Tibial nerve (tissue), 4 donors: ENCODE results near the gene ID3. TPM values are rescaled to one million over a fixed set of nuclear protein-coding genes. Genes with fewer than 3 reads are reported as not detected.

Experiments
- DNase-seq, 2 donors: peaks; one replicate each; pipeline ENCODE4 v3.0.0-alpha.2; 2019; ENCODE audit warnings: low spot score in 2 of 2
- H3K27ac ChIP-seq, 4 donors: fragments of 200-600 bp; sonication (generic) in 3 of 4; one replicate each; pipeline ENCODE4 v1.5.1; 2017 to 2019; ENCODE audit warnings: mild to moderate bottlenecking in 1 of 4
- H3K27me3 ChIP-seq, 2 donors: fragments of 200-600 bp; sonication (generic) in 1 of 2; one replicate each; pipeline versions ENCODE4 v1.5.1 to v1.6.0; 2017 to 2019
- H3K36me3 ChIP-seq, 3 donors: fragments of 200-600 bp; sonication (generic); one replicate each; pipeline ENCODE4 v1.5.1; 2018 to 2019
- H3K4me1 ChIP-seq, 4 donors: fragments of 200-600 bp; sonication (generic) in 3 of 4; one replicate each; pipeline ENCODE4 v1.5.1; 2017 to 2019
- H3K4me3 ChIP-seq, 4 donors: fragments of 200-600 bp; sonication (generic) in 3 of 4; one replicate each; pipeline ENCODE4 v1.5.1; 2017 to 2019; ENCODE audit warnings: mild to moderate bottlenecking in 1 of 4, moderate library complexity in 1 of 4
- H3K9me3 ChIP-seq, 4 donors: fragments of 200-600 bp; sonication (generic) in 3 of 4; one replicate each; pipeline ENCODE4 v1.5.1; 2017 to 2019
- EP300 ChIP-seq, 2 donors: sonication (generic); formaldehyde crosslinking; IDR thresholded peaks; one replicate each; pipeline ENCODE4 v1.6.1; 2017; ENCODE audit warnings: antibody characterized with exemption in 2 of 2, mild to moderate bottlenecking in 1 of 2
- POLR2A ChIP-seq, 2 donors: fragments of 450-650 bp; IDR thresholded peaks; one replicate each; pipeline ENCODE4 v1.6.1; 2017; ENCODE audit warnings: antibody characterized with exemption in 2 of 2, mild to moderate bottlenecking in 2 of 2, moderate library complexity in 2 of 2
- WGBS, 2 donors: methylation state at CpG; one replicate each; pipeline ENCODE4 v1.1.5; 2018; 5-methylcytosine and 5-hydroxymethylcytosine counted together
- total RNA-seq, 4 donors: library from RNA; depleted of rRNA; stranded (reverse); fragments of >200 nt; gene quantifications; one replicate each; pipeline ENCODE4 v1.1.0, GENCODE V29; 2016
- TF ChIP-seq, protein P1 (sequence below), 5 experiments: fragments of 200-600 bp in 3 of 5; fragments of 450-650 bp in 2 of 5; sonication (generic) in 3 of 5; IDR thresholded peaks; one replicate each; pipeline ENCODE4 v1.5.1; 2016 to 2019; ENCODE audit warnings: antibody characterized with exemption in 5 of 5, mild to moderate bottlenecking in 3 of 5, moderate library complexity in 2 of 5

ID3 gene
- total RNA-seq, 4 donors from 2014 or later = 263 to 369 (median 312) TPM

DNA sequence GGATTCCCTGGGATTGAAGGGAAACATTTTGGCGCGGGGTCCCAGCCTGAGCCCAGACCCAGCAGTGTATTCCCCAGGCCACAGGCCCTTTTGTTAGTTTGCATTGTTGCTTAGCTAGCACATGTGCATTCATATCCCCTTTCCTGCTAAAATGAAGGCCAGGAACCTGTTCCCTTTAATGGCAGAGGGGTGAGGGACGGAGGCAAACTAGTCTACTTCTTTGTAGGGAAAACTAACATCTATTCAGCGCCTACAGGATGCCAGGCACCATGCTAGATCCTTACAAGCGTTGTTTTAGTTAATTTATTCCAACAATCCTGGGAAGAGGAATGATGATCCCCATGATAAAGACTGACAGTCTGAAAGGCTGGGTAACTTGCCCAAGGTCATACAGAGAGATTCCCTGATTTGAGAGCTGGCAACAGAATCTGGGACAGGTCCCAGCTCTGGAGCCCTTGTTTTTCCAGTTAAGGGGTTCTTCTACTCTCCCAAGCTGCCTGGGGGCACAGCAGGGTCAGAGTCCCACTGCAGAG, 27.7 kb downstream of the ID3 start:
- peak overlapping the region in 3 of 4 donors; percentile 53 to 60 (median 55) for H3K27ac ChIP-seq

DNA sequence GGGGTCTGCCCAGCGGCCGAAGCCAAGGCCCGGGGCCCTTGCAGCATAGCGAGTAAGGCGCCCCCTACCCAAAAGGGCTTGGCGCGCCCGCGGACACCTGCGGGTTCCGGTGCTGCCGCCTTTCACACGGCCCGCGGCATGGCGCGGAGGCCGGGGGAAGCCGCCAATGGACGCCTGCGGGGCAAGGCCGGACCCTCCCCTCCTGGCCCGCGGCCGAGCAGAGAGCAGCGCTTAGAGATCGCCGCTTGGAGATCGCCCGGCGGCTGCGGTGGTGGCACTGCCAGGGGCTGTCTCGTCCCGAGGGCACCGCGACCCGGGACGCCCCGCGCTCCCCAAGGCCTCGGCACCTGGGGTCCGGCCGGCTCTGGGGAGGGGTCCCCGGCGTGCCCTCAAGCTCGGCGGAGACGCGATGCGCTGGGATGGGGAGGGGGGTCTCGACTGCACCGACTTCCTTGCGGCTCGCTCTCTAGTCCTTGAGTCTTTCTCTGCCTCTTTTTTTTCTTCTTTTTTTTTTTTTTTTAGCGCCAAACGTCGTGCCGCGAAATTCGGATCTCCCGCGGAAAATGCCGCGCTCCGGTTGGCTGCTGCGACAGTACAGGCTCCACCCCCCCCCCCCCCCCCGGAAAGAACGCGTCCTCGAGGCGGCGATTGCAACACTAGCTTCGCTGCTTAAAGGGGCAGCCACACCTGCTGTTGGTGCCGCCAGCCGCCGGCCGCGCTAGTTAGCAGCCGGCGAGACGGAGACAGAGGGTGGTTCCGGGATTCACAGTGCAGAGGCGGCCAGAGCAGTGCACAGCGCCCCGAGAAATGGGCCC, 28.3 kb downstream of the ID3 start, which contains the start of gene E2F2:
Gene E2F2, minus strand, starts transcription at position 487 of the 815 bp plus-strand sequence. Its CDS starts 440 bp downstream, at position 47.
- H3K9me3 ChIP-seq = no peaks in the 10 kb centered on the region
- H3K36me3 ChIP-seq = no peaks in the 10 kb centered on the region
- peak within 1 kb of the TSS; percentile 34 to 55 (median 48) for H3K4me3 ChIP-seq
- DNase-seq = peak; percentile 72
- TF ChIP-seq EP300 (IDR thresholded peaks at IDR 0.05) (peak in 1 of 2 donors; percentile 58), POLR2A (IDR thresholded peaks at IDR 0.05) (no peak)
- TF ChIP-seq, protein P1, sequence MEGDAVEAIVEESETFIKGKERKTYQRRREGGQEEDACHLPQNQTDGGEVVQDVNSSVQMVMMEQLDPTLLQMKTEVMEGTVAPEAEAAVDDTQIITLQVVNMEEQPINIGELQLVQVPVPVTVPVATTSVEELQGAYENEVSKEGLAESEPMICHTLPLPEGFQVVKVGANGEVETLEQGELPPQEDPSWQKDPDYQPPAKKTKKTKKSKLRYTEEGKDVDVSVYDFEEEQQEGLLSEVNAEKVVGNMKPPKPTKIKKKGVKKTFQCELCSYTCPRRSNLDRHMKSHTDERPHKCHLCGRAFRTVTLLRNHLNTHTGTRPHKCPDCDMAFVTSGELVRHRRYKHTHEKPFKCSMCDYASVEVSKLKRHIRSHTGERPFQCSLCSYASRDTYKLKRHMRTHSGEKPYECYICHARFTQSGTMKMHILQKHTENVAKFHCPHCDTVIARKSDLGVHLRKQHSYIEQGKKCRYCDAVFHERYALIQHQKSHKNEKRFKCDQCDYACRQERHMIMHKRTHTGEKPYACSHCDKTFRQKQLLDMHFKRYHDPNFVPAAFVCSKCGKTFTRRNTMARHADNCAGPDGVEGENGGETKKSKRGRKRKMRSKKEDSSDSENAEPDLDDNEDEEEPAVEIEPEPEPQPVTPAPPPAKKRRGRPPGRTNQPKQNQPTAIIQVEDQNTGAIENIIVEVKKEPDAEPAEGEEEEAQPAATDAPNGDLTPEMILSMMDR (IDR thresholded peaks at IDR 0.05) = peak in 3 of 5 experiments; percentile 9 to 40 (median 15)
- H3K27ac ChIP-seq = peak within 1 kb of the TSS in 3 of 4 donors; percentile 53 to 68 (median 55)
- H3K27me3 ChIP-seq = peaks cover 0 to 4% of the 10 kb centered on the region in 2 donors
- H3K4me1 ChIP-seq = peaks cover 0 to 44% (median 28%) of the 10 kb centered on the region in 4 donors
- whole genome bisulfite sequencing, 2 donors = 0 to 1% methylated on average over 47 to 53 of the region's 85 CpGs

More for the DNA sequence above, 27.7 kb downstream of the ID3 start:
- WGBS, 2 donors = 23 to 28% methylated on average over 5 of the region's 5 CpGs
- DNase-seq = no peak
- H3K36me3 ChIP-seq = no peaks in the 10 kb centered on the region
- peaks cover 0 to 4% of the 10 kb centered on the region in 2 donors for H3K27me3 ChIP-seq
- peak overlapping the region; percentile 34 to 53 (median 40) for H3K4me3 ChIP-seq
- peaks cover 0 to 44% (median 28%) of the 10 kb centered on the region in 4 donors for H3K4me1 ChIP-seq
- no peaks in the 10 kb centered on the region for H3K9me3 ChIP-seq
- TF ChIP-seq POLR2A (IDR thresholded peaks at IDR 0.05) (no peak), EP300 (IDR thresholded peaks at IDR 0.05) (no peak)
- TF ChIP-seq, protein P1 (IDR thresholded peaks at IDR 0.05) = no peak

- H3K27me3 ChIP-seq = peaks cover 0 to 4% of the 10 kb centered on the region in 2 donors
- H3K4me1 ChIP-seq = peaks cover 0 to 48% (median 32%) of the 10 kb centered on the region in 4 donors
- peak overlapping the region in 1 of 4 donors; percentile 68 for H3K27ac ChIP-seq
- H3K36me3 ChIP-seq = no peaks in the 10 kb centered on the region
- TF ChIP-seq, protein P1 (IDR thresholded peaks at IDR 0.05) = no peak
- TF ChIP-seq POLR2A (IDR thresholded peaks at IDR 0.05) (no peak), EP300 (IDR thresholded peaks at IDR 0.05) (no peak)
- WGBS, 2 donors = 9 to 21% methylated on average over 4 to 12 of the region's 22 CpGs
- no peak for DNase-seq
- no peaks in the 10 kb centered on the region for H3K9me3 ChIP-seq
- peak overlapping the region; percentile 28 to 55 (median 48) for H3K4me3 ChIP-seq
Observed at GRCh38 chr1:23530087-23530746, 29.1 kb downstream of the ID3 start.

DNA sequence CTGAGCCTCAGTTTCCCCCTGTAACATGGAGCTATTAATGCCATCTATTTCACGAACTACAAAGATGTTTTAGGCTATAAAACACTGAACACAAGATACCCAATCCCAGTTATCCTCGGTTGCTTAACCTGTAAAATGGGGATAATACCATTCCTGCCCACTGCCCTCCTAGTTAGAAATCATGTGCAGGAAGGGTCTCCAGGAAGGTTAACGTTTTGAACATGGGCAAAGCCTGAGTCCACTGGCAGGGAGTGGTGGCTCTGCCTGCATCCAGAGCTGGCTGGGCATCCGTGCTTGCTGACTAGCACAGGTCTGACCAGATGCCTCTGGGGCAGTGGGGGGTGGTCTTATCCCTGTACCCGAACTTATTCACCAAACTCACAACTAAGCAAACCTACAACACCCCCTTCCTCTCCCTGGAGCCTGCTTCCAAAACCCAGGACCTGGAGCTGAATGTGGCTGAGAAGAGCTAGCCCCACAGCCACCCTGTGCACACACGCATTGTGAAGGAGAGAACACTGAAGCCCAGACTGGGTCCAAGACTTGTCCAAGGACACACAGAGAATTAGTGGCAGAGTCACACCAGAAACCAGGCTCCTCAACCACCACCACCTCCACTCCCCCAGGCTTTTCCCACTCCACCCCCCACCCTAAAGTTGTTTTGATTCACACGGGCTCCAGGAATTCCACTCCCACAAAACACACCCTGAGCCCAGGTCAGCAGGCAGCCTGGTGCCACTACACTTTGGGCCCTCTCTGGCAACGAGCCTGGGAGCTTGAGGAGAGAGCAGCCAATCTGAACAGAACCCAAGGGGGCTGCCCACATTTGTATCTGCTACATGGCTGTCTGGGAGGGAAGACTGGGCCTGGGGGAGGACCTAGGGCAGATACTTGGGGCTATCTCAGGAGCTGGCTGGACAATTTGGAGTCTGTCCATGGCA, 29.9 kb downstream of the ID3 start:
- Histone ChIP-seq H3K9me3 (no peaks in the 10 kb centered on the region), H3K4me1 (peaks cover 0 to 56% (median 37%) of the 10 kb centered on the region in 4 donors), H3K4me3 (no peak overlapping the region), H3K27me3 (peaks cover 0 to 4% of the 10 kb centered on the region in 2 donors), H3K27ac (peak overlapping the region in 1 of 4 donors; percentile 68), H3K36me3 (no peaks in the 10 kb centered on the region)
- no peak for TF ChIP-seq EP300 (IDR thresholded peaks at IDR 0.05)
- no peak for TF ChIP-seq POLR2A (IDR thresholded peaks at IDR 0.05)
- TF ChIP-seq, protein P1 (IDR thresholded peaks at IDR 0.05) = no peak
- 56 to 58% methylated on average over 6 to 8 of the region's 8 CpGs for WGBS, 2 donors
- DNase-seq = no peak
